GM12878 (cell line): ENCODE results near the gene RIPPLY1. TPM values are rescaled to one million over a fixed set of nuclear protein-coding genes. Genes with fewer than 3 reads are reported as not detected.

Experiments
- ATAC-seq: fragments of 200-7000 bp; cut with Tn5 transposase; 3 replicates; pipeline ENCODE4 v1.9.1; 2020; ENCODE audit warnings: mild to moderate bottlenecking, moderate library complexity
- BruUV-seq: library from RNA; stranded (reverse); fragments of 400-500 nt; replicated peaks from 2 replicates; lab custom pipeline; 2021; lab: Mats Ljungman, UMichigan
- CTCF ChIA-PET: fragments of 300-600 bp; sonication (Branson Sonifier 250); formaldehyde crosslinking; extraction: SDS; loops from one replicate; lab custom pipeline; 2021; ENCODE audit warnings: inconsistent platforms; lab: Yijun Ruan, JAX
- POLR2A ChIA-PET: fragments of 350-600 bp; formaldehyde crosslinking; extraction: SDS; loops from one replicate; lab custom pipeline; 2021; ENCODE audit warnings: inconsistent platforms; lab: Charles Lee
- RAD21 ChIA-PET: fragments of 300-600 bp; sonication (Branson Sonifier 250); formaldehyde crosslinking; loops from one replicate; lab custom pipeline; 2023; ENCODE audit warnings: antibody characterized with exemption; ENCODE audit not compliant: unreplicated experiment; lab: Charles Lee
- SMC1A ChIA-PET: fragments of 300-600 bp; sonication (Branson Sonifier 250); formaldehyde crosslinking; loops from one replicate; lab custom pipeline; 2023; ENCODE audit not compliant: unreplicated experiment, uncharacterized antibody; lab: Charles Lee
- DNase-seq: peaks from one replicate; pipeline ENCODE4 v3.0.0-alpha.2; 2011; ENCODE audit warnings: low read depth, low spot score
- FAIRE-seq: peaks from 3 replicates; lab custom pipeline; 2011; peaks lifted over from hg19 to GRCh38; lab: Jason Lieb, UNC
- H2AFZ ChIP-seq: 2 replicates; pipeline ENCODE4 v1.6.0; 2011; ENCODE audit warnings: low read depth, low read length, control low read depth; ENCODE audit not compliant: control insufficient read depth
- H3K27ac ChIP-seq: 2 replicates; pipeline ENCODE4 v1.5.1; 2011; ENCODE audit warnings: control low read depth; ENCODE audit not compliant: control insufficient read depth, insufficient read depth
- H3K27me3 ChIP-seq, 2 experiments: replicated peaks in 1 of 2; 2 replicates each; pipeline versions ENCODE4 v1.6.0 to v1.6.1; 2011; ENCODE audit warnings: low read length in 1 of 2; ENCODE audit not compliant: control insufficient read depth in 2 of 2, insufficient read depth in 2 of 2
- H3K36me3 ChIP-seq, 2 experiments: 2 replicates each; pipeline ENCODE4 v1.5.1; 2011; ENCODE audit warnings: low read length in 1 of 2; ENCODE audit not compliant: control insufficient read depth in 2 of 2, insufficient read depth in 2 of 2
- H3K4me1 ChIP-seq: 2 replicates; pipeline ENCODE4 v1.6.1; 2011; ENCODE audit warnings: mild to moderate bottlenecking, low read length, moderate library complexity, mixed read lengths; ENCODE audit not compliant: control insufficient read depth, insufficient read depth
- H3K4me2 ChIP-seq: 2 replicates; pipeline ENCODE4 v1.6.0; 2011; ENCODE audit warnings: control low read depth; ENCODE audit not compliant: control insufficient read depth, insufficient read depth
- H3K4me3 ChIP-seq: fragments of 200-600 bp; sonication (generic); 2 replicates; pipeline ENCODE4 v1.5.1; 2016
- H3K79me2 ChIP-seq: 2 replicates; pipeline ENCODE4 v1.6.0; 2011; ENCODE audit warnings: low read length; ENCODE audit not compliant: control insufficient read depth, insufficient read depth
- H3K9ac ChIP-seq: 2 replicates; pipeline ENCODE4 v1.8.0; 2011; ENCODE audit warnings: low read length, control low read depth, mixed read lengths; ENCODE audit not compliant: control insufficient read depth, insufficient read depth
- H3K9me3 ChIP-seq: replicated peaks from 3 replicates; pipeline ENCODE4 v1.5.1; 2011; ENCODE audit warnings: mild to moderate bottlenecking, low read length; ENCODE audit not compliant: control insufficient read depth, insufficient read depth
- H4K20me1 ChIP-seq: 2 replicates; pipeline ENCODE4 v1.6.0; 2011; ENCODE audit not compliant: control insufficient read depth, insufficient read depth
- CBFB ChIP-seq: IDR thresholded peaks from 2 replicates; pipeline ENCODE4 v1.6.1; 2016; ENCODE audit warnings: antibody characterized with exemption, low read depth
- EED ChIP-seq: sonication (generic); IDR thresholded peaks from 2 replicates; pipeline ENCODE4 v1.6.1; 2016; ENCODE audit warnings: antibody characterized with exemption, low read depth
- IRF4 ChIP-seq: IDR thresholded peaks from 2 replicates; pipeline ENCODE4 v1.6.1; 2011; ENCODE audit warnings: low read depth, low read length
- JUND ChIP-seq: IDR thresholded peaks from 2 replicates; pipeline ENCODE4 v1.6.1; 2012; ENCODE audit warnings: low read depth, mild to moderate bottlenecking, low read length, improper control_type of control experiment, moderate library complexity
- RBBP5 ChIP-seq: fragments of 200-600 bp; sonication (generic); conservative IDR thresholded peaks from 2 replicates; pipeline ENCODE4 v1.6.1; 2016
- ZBTB11 ChIP-seq: fragments of 450-650 bp; formaldehyde crosslinking; IDR thresholded peaks from 2 replicates; pipeline ENCODE4 v1.5.0; 2022; ENCODE audit warnings: mild to moderate bottlenecking, missing genetic modification characterization
- WGBS: methylation state at CpG from one replicate; pipeline ENCODE4 v1.1.6; 2016; ENCODE audit warnings: low lambda C conversion rate; ENCODE audit not compliant: insufficient replicate concordance, insufficient coverage; ENCODE audit errors: missing lambda C conversion rate; 5-methylcytosine and 5-hydroxymethylcytosine counted together
- in situ Hi-C: fragments of 300-500 bp; cut with MboI; formaldehyde crosslinking; loops from 9 replicates; pipeline ENCODE4 v1.14.3; 2018; ENCODE audit warnings: mixed read lengths
- intact Hi-C: fragments of 100-400 bp; cut with micrococcal nuclease; formaldehyde crosslinking; loops from one replicate; pipeline ENCODE4 v1.14.2; 2022; ENCODE audit not compliant: unreplicated experiment
- polyA plus RNA-seq, 11 experiments: library from polyadenylated mRNA; depleted of rRNA in 4 of 11; unstranded in 6 of 11; stranded (reverse) in 5 of 11; fragments of >200 nt; fragmentation: Nextera tagmentation in 4 of 11; fragmentation: Illumina TruSeq in 1 of 11; extraction: Ambion mirVana in 4 of 11; extraction: Trizol in 1 of 11; gene quantifications; 1 replicate in 1 of 11; 2 replicates in 10 of 11; pipeline versions ENCODE4 v1.2.1 to v1.2.3, GENCODE V29; 2011 to 2016; ENCODE audit warnings: inconsistent platforms in 2 of 11, missing spikeins in 2 of 11, low read depth in 1 of 11
- total RNA-seq, 4 experiments: library from RNA; depleted of rRNA in 3 of 4; stranded (reverse); fragments of >200 nt in 3 of 4; fragmentation: Illumina TruSeq in 1 of 4; extraction: Trizol in 1 of 4; gene quantifications; 2 replicates each; pipeline versions ENCODE4 v1.2.1 to v1.2.3, GENCODE V29; 2013 to 2021
- TF ChIP-seq, protein P1 (sequence below): fragments of 450-650 bp; IDR thresholded peaks from 2 replicates; pipeline ENCODE4 v1.6.1; 2016; ENCODE audit warnings: mild to moderate bottlenecking
- TF ChIP-seq, protein P2 (sequence below): fragments of 450-650 bp; IDR thresholded peaks from 2 replicates; pipeline ENCODE4 v1.6.1; 2017; ENCODE audit warnings: mild to moderate bottlenecking, moderate library complexity

The RIPPLY1 gene
- total and polyA plus RNA-seq, 10 of the 15 experiments (the other 5 are each of a cell fraction or from before 2014, with no cell fraction given): not detected

DNA sequence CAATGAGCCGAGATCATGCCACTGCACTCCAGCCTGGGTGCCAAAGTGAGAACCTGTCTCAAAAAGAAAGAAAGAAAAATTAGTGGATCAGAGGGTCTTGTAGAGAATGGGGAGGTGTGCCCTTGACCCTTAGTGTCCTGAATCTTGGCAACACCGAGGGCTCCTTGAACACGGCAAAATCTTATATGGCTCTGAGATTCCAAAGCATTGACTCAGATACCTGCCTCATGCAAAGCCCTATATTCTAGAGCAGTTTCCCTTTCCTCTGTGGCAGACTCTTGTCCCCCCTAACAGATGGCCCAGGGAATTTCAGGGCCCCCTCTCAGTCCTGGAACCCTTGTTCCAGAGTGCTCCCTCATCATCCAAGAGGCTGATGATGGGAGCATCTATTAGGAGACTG lies 23.9 kb upstream of the RIPPLY1 start:
- H3K27ac ChIP-seq: no peak overlapping the region
- no peak overlapping the region for H2AFZ ChIP-seq
- no peak for DNase-seq
- no peaks in the 10 kb centered on the region for H3K79me2 ChIP-seq
- no TSS peak for BruUV-seq
- in situ Hi-C loops: no loop called here
- no peaks in the 10 kb centered on the region for H3K4me1 ChIP-seq
- no peaks in the 10 kb centered on the region for H3K27me3 ChIP-seq
- no peak for ATAC-seq
- no peak overlapping the region for H3K4me3 ChIP-seq
- intact Hi-C loops: no loop called here
- ChIA-PET SMC1A (interaction anchor here (0.7 kb wide), 1 partner anchor 554 kb away, joined by 3 read pairs; no protein-coding TSS in a partner anchor), RAD21 (no interaction called here), POLR2A (interaction anchor here (0.6 kb wide), 1 partner anchor 233 kb away, joined by 4 read pairs; no protein-coding TSS in a partner anchor), CTCF (no interaction called here)
- H3K36me3 ChIP-seq: no peaks in the 10 kb centered on the region
- no peaks in the 10 kb centered on the region for H3K9me3 ChIP-seq
- no peaks in the 10 kb centered on the region for H4K20me1 ChIP-seq
- TF ChIP-seq RBBP5: no peak
- TF ChIP-seq, protein P1, sequence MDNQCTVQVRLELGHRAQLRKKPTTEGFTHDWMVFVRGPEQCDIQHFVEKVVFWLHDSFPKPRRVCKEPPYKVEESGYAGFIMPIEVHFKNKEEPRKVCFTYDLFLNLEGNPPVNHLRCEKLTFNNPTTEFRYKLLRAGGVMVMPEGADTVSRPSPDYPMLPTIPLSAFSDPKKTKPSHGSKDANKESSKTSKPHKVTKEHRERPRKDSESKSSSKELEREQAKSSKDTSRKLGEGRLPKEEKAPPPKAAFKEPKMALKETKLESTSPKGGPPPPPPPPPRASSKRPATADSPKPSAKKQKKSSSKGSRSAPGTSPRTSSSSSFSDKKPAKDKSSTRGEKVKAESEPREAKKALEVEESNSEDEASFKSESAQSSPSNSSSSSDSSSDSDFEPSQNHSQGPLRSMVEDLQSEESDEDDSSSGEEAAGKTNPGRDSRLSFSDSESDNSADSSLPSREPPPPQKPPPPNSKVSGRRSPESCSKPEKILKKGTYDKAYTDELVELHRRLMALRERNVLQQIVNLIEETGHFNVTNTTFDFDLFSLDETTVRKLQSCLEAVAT: no peak
- TF ChIP-seq, protein P2, sequence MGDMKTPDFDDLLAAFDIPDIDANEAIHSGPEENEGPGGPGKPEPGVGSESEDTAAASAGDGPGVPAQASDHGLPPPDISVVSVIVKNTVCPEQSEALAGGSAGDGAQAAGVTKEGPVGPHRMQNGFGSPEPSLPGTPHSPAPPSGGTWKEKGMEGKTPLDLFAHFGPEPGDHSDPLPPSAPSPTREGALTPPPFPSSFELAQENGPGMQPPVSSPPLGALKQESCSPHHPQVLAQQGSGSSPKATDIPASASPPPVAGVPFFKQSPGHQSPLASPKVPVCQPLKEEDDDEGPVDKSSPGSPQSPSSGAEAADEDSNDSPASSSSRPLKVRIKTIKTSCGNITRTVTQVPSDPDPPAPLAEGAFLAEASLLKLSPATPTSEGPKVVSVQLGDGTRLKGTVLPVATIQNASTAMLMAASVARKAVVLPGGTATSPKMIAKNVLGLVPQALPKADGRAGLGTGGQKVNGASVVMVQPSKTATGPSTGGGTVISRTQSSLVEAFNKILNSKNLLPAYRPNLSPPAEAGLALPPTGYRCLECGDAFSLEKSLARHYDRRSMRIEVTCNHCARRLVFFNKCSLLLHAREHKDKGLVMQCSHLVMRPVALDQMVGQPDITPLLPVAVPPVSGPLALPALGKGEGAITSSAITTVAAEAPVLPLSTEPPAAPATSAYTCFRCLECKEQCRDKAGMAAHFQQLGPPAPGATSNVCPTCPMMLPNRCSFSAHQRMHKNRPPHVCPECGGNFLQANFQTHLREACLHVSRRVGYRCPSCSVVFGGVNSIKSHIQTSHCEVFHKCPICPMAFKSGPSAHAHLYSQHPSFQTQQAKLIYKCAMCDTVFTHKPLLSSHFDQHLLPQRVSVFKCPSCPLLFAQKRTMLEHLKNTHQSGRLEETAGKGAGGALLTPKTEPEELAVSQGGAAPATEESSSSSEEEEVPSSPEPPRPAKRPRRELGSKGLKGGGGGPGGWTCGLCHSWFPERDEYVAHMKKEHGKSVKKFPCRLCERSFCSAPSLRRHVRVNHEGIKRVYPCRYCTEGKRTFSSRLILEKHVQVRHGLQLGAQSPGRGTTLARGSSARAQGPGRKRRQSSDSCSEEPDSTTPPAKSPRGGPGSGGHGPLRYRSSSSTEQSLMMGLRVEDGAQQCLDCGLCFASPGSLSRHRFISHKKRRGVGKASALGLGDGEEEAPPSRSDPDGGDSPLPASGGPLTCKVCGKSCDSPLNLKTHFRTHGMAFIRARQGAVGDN: no peak
- no peak for TF ChIP-seq CBFB
- TF ChIP-seq ZBTB11 (CRISPR knock-in tag): no peak
- no peak for TF ChIP-seq IRF4
- TF ChIP-seq EED: no peak
- no peak for TF ChIP-seq JUND
- H3K4me2 ChIP-seq: no peak overlapping the region
- H3K9ac ChIP-seq: no peak overlapping the region
- no peak for FAIRE-seq
- WGBS: 74% methylated on average over 3 of the region's 3 CpGs
